ENCODE results near the gene GNAL. TPM values are rescaled to one million over a fixed set of nuclear protein-coding genes. Genes with fewer than 3 reads are reported as not detected.

The GNAL gene
- total RNA-seq, 1 donor from 2014 or later = 4.1 TPM

GRCh38 chr18:11809895-11810294, 120.8 kb downstream of the GNAL start:
- no peak for DNase-seq

- DNase-seq = no peak
Observed at GRCh38 chr18:11810379-11810778, 121.3 kb downstream of the GNAL start.

- DNase-seq = no peak
Observed at GRCh38 chr18:11811009-11811408, 121.9 kb downstream of the GNAL start.

- no peak for DNase-seq
Observed at GRCh38 chr18:11817229-11817628, 128.2 kb downstream of the GNAL start.

GRCh38 chr18:11818486-11819203, 129.6 kb downstream of the GNAL start:
- no peak for DNase-seq

- no peak for DNase-seq
Observed at GRCh38 chr18:11819938-11820337, 130.9 kb downstream of the GNAL start.

GRCh38 chr18:11820697-11821096, 131.6 kb downstream of the GNAL start:
- no peak for DNase-seq

- DNase-seq = no peak
Observed at GRCh38 chr18:11821208-11821607, 132.1 kb downstream of the GNAL start.

GRCh38 chr18:11821643-11822237, 132.7 kb downstream of the GNAL start:
- no peak for DNase-seq

GRCh38 chr18:11823545-11823944, 134.5 kb downstream of the GNAL start:
- no peak for DNase-seq

GRCh38 chr18:11826836-11827235, 137.8 kb downstream of the GNAL start:
- no peak for DNase-seq

GRCh38 chr18:11828786-11829432, 139.8 kb downstream of the GNAL start:
- no peak for DNase-seq

- DNase-seq = no peak
Observed at GRCh38 chr18:11830585-11830984, 141.5 kb downstream of the GNAL start.

GRCh38 chr18:11831921-11832320, 142.9 kb downstream of the GNAL start:
- DNase-seq = no peak

- no peak for DNase-seq
Observed at GRCh38 chr18:11834772-11835171, 145.7 kb downstream of the GNAL start.

- no peak for DNase-seq
Observed at GRCh38 chr18:11839556-11839955, 150.5 kb downstream of the GNAL start.

- no peak for DNase-seq
Observed at GRCh38 chr18:11840493-11840892, 151.4 kb downstream of the GNAL start.

GRCh38 chr18:11842562-11842961, 153.5 kb downstream of the GNAL start:
- no peak for DNase-seq

- DNase-seq = no peak
Observed at GRCh38 chr18:11844436-11844835, 155.4 kb downstream of the GNAL start.

GRCh38 chr18:11845654-11846053, 156.6 kb downstream of the GNAL start:
- no peak for DNase-seq

- DNase-seq = no peak
Observed at GRCh38 chr18:11847811-11848210, 158.7 kb downstream of the GNAL start.

- DNase-seq = no peak
Observed at GRCh38 chr18:11849279-11849678, 160.2 kb downstream of the GNAL start.

GRCh38 chr18:11849841-11850634, 161.0 kb downstream of the GNAL start:
- DNase-seq = peak; percentile 65
